HG02678 (cell line): ENCODE data around the gene PHYHD1.
A peak's percentile ranks its signal among the peaks of the same experiment; 100 is the strongest.

Experiments
- ATAC-seq: cut with Tn5 transposase; IDR thresholded peaks from one replicate; pipeline ENCODE4 v1.9.1; 2021; ENCODE audit warnings: mild to moderate bottlenecking, moderate library complexity; ENCODE audit not compliant: unreplicated experiment

The PHYHD1 gene

DNA sequence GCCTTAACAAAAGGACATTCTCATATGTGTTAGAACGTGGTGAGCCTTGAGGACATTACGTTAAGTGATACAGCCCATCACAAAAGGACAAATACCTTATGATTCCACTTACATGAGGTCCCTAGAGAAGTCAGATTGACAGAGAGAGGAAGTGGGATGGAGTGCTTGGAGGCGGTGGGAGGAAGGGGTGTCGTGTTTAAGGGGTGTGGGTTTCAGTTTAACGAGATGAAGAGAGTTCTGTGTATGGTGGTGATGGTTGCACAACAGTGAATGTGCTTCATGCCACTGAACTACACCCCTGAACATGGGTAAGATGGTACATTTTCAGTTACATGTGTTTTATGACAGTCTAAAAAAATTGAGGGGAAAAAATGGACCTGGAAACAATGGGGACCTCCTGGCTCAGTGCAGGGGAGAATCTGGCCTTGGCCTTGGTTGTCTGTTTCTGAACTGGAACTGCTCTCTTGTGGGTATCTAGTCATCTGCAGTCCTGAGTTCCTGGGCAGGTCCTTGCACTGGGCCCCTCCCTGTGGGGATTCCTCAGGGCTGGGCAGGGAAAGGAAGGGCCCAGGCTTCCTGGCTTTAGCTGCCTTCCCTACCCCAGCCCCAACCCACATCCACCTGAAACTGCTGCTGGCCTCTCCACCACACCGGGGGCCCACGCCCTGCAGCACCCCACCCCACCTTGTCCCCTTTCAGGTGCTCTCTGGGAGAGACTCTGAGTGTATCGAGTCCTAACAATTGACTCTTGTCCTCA, 21.0 kb upstream of the PHYHD1 start:
- ATAC-seq = no peak

DNA sequence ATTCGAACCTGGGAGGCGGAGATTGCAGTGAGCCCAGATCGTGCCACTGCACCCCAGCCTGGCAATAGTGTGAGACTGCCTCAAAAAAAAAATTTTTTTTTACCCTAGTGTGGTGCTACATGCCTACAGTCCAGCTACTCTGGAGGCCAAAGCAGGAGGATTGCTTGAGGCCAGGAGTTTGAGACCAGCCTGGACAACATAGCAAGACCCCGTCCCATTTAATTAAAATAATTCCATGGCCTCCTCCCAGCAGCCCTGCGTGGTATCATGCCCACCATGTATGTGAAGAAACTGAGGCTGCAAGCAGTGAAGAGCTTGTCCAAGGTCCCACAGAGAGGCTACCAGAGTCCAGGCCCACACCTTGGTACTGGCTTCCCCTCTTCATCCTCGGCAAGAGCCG, 19.4 kb upstream of the PHYHD1 start:
- no peak for ATAC-seq

DNA sequence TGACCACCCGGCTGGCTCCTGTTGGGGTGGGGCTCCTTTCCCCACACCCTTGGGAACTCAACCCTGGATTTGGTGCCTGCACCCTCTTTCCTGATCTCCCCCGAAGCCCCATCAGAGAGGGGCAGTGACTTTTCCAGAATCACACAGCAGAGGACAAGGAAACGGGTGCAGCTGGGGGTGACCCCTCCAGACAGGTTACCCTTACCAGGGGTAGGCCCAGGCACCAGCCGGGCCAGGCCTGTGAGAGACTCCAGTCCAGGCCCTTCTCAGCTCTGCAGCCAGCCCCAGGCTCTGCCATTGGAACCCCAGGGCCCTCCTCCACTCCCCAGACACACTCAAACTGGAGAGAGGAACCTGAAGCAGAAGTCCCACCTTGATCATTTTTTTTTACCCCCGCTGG, 19.0 kb upstream of the PHYHD1 start:
- no peak for ATAC-seq

DNA sequence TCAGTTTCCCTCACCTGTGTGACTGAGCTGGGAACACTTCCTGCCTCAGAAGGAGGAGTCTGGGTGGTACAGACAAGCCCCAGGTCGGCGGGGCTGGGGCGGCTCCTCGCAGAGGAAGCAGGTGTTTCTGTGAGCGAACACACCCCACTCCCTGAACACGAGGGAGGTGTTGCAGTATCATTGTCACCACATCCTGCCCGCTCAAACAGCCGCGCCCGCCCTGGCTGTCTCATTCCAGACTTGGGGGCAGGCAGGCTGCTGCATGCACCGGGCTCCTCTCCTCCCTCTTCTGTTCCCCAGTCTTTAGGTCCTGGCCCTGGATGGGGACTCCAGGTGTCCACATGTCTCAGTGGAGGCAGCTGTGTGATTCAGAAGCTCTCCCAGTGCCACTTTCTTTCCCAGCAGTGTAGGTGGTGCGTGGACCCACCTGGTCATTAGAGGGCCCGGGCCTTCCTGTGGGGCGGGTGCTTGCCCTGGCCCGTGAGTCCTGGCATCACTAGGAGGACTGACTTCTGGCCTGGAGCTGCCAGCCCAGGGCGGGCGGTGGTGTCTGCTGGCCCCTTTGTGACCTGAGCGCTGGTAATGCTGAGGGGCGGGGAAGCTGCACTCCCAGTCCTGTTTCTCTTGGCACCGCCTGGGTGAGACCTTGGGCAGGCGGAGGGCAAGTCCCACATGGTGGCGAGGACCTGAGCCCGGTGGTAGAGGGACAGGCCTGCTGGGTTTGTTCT, 18.3 kb upstream of the PHYHD1 start:
- peak; percentile 88 for ATAC-seq

DNA sequence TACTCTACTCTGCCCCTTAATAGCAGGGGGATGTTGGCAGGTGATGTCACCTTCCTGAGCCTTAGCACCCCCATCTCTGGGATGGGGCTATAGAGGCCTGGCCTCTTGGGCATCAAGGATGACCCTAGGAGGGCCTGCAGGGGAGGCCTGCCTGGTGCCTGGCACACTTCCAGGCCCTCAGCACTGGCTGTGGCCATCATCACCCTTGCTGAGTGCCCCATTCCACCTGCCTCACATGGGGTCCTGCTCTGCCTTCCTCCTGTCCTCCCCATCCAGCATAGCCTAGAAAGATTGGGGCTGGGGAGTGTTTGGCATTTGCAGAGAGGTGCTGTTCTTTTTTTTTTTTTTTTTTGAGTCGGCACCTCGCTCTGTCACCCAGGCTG, 17.7 kb upstream of the PHYHD1 start:
- no peak for ATAC-seq

DNA sequence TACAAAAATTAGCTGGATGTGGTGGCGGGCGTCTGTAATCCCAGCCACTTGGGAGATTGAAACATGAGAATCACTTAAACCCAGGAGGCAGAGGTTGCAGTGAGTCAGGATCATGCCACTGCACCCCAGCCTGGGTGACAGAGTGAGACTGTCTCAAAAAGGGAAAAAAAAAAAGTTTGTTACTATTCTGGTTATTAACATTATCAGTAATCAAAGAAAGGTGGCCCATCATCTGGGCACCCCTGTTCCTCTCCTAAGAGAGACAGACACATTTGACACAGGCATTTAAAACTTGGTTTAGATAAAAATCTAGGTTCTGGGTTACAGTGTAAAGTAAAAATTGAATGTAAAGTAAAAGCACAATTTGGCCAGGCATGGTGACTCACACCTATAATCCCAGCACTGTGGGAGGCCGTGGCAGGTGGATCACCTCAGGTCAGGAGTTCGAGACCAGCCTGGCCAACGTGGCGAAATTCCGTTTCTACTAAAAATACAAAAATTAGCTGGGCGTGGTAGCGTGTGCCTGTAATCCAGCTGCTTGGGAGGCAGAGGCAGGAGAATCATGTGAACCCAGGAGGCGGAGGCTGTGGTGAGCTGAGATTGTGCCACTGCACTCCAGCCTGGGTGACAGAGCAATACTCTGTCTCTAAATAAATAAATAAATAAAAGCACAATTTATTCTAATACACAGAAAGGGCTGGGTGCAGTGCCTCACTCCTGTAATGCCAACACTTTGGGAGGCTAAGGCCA, 16.7 kb upstream of the PHYHD1 start:
- no peak for ATAC-seq

DNA sequence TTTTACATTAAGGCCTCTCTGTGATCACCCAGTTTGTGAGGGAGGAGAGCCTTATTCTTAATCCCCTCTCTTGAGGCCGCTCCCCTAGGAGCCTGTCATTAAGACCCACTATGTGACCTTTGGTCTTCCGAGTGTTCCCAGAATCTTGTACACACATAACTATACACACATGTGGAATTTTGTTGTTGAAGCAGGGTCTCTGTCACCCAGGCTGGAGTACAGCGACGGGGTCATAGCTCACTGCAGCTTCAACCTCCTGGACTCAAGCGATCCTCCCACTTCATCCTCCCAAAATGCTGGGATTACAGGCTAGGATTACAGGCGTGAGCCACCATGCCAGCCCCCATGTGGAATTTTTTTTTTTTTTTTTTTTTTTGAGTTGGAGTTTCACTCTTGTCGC, 14.8 kb upstream of the PHYHD1 start:
- ATAC-seq = no peak

DNA sequence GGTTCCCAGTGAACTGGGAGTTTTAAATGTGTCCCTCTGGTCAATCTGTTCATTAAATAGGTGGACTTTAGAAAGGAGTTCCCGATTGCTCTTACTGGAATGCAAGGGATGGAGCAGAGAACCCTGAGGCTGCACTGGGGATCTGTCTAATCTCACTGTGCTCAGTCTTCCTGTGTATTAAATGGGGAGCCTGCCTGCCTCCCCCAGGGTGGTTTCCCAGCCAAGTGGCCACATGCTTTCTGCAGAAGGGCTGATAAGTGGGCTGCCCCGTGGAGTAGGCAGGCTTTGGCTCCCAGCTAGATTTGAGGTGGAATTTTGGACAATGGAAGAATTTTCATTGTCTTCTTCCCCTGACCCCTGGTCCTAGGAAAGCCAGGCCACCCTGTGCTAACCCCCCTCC, 14.0 kb upstream of the PHYHD1 start:
- ATAC-seq = no peak

DNA sequence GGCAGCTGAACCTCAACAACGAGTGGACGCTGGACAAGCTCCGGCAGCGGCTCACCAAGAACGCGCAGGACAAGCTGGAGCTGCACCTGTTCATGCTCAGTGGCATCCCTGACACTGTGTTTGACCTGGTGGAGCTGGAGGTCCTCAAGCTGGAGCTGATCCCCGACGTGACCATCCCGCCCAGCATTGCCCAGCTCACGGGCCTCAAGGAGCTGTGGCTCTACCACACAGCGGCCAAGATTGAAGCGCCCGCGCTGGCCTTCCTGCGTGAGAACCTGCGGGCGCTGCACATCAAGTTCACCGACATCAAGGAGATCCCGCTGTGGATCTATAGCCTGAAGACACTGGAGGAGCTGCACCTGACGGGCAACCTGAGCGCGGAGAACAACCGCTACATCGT, 12.4 kb upstream of the PHYHD1 start:
- no peak for ATAC-seq

DNA sequence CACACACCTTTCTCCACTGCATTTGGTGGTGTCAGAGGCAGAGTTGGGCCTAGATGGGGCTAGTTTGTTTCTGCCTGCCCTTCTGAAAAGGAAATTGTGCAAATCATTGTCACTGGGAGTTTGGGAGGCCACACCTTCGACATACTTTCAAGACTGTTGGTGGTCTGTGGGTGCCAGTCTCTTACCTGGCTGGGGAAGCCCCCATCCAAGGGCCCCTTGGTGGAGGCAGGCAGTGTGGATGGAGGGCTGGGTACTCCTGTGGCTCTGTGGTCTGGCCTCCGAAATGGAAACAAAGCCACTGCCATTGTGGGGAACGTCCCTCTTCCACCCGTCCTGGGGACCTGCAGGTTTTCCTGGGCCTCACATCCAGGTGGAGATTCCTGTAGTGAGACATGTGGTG, 10.9 kb upstream of the PHYHD1 start:
- ATAC-seq = no peak

DNA sequence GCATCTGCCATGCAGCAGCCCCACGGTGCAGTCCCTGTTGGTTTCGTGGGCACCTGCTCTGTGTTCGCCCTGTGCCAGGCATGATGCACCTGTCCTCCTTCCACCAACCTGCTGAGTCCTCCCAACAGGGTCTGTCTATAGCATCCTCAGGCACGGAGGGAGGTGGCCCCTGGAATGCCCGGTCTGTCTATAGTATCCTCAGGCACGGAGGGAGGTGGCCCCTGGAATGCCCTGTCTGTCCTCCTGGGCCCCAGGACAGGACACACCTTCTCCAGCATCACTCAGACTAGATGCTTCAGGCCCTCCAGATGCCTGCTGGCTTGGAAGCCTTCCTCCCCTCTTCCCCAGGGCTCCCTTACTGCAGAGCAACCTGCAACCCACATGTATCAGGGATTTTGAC, 9.9 kb upstream of the PHYHD1 start:
- no peak for ATAC-seq

DNA sequence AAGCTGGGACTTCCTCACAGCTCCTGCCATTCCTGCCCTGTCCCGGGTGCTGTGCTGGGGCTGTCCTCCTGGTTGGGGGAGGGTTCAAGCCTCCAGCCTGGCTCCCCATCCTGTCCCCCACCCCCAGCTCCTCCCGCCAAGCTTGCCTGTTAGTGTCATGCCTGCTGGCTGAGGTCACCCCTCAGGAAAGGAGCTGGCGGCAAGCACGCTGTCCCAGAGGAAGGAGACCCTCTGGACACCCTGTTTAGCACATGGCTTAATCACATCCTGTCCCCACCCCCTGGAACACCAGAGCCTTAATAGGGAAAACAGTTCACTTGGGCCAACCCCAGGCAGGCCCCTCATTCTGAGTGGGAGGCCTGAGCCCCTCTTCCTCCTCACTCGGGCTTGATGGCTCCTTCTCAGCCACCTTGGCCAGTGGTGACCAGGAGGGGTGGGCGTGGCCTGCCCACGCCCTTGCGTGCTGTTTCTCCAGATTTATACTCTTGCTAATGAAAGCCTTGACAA, 9.2 kb upstream of the PHYHD1 start:
- no peak for ATAC-seq

DNA sequence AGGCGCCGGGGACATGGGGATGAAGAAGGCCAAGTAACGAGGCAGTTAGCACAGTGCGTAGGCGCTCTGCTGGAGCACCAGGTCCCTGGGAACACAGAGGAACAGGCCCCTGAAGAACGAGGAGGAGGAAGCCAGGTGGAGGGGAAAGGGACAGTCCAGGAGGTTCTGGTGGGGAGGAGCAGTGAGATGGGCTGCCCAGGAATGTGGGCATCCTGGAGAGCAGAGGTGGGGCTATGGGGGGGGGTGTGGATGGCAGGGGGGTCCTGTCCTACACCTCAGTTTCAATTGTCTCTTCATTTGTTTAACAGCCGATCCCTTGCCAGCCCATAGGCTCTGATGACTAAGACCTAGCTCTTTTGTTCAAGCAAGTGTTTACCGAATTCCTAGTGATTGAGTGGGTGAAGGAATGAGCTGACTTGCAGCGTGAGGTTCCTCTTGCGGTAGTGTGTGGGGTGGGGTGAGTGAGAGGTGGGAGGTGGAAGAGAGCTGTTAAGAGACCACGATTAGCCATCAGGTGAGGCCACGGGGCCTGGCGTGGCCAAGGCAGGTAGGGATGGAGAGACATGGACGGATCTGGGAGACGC, 8.4 kb upstream of the PHYHD1 start:
- ATAC-seq = no peak

DNA sequence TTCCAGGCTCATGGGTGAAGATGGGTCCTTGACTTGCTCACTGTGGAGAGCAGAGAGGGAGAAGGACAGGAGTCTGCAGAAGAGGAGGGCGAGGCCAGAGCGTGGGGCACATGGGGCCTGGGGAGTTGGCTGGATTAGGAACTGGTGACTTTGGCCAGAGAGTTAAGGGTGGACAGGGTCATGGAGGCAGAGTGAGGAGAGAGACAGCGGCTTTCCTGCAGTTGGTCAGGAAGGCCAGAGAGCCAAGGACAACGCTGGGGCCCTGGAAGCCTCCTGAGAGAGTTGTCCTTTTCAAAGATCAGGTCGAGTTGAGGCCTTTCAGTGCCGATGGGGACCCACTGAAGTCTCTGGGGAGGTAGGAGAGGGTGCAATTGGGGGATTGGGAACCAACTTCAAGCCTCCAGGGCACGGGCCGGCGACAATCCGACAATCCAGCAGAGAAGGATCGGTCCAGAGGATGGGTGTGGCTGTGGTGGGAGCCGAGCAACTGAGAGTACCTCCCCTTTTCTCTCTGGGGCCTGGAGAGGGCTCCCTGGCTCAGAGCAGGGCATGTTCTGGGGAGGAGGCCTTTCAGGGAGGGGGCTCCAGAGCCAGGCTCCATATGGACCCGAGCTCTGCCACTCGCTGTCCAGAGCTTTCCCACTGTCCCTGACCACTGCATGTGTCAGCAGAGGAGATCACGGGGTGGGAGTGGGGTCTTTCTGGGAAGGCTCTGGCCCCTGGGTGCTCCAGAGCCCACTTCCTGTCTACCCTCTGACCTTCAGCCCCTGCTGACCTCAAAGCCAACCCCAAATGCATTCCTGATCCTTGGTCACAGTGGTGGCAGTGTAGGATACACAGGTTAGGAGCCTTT, 7.5 kb upstream of the PHYHD1 start:
- no peak for ATAC-seq

DNA sequence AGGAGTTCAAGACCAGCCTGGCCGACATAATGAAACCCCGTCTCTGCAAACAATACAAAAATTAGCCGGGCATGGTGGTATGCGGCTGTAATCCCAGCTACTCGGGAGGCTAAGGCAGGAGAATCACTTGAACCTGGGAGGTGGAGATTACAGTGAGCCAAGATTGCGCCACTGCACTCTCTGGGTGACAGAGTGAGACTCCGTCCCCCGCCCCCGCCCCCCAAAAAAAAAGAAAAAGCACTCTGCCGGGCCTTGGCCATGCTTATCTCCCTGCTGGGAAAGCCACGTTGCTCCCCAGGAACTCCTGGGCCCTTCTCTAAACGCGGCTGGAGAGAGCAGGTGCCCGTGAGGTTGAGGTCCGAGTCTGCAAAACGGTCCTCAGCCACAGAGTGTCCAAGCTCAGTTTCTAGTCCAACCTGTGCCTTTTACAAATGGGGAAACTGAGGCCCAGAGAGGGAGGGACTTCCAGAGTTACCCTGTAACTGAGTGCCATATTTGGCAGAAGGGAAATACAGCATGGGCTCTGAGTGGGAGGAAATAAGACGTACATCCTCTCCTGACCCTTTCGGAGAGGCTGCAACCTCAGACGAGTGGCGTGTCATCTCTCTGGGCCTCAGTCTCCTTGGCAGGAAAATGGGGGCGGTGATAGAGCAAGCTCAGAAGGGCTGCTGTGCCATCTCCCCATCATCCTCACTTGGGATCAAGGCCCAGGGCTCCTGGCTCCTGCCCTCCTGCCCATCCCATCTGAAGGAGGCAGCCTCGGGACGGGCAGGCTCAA, 6.6 kb upstream of the PHYHD1 start:
- no peak for ATAC-seq

DNA sequence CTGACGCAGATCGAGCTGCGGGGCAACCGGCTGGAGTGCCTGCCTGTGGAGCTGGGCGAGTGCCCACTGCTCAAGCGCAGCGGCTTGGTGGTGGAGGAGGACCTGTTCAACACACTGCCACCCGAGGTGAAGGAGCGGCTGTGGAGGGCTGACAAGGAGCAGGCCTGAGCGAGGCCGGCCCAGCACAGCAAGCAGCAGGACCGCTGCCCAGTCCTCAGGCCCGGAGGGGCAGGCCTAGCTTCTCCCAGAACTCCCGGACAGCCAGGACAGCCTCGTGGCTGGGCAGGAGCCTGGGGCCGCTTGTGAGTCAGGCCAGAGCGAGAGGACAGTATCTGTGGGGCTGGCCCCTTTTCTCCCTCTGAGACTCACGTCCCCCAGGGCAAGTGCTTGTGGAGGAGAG, 4.6 kb upstream of the PHYHD1 start:
- ATAC-seq = no peak

DNA sequence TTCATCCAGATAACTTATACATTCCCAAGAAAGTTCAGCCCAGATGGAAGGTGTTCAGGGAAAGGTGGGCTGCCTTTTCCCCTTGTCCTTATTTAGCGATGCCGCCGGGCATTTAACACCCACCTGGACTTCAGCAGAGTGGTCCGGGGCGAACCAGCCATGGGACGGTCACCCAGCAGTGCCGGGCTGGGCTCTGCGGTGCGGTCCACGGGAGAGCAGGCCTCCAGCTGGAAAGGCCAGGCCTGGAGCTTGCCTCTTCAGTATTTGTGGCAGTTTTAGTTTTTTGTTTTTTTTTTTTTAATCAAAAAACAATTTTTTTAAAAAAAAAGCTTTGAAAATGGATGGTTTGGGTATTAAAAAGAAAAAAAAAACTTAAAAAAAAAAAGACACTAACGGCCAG, 4.0 kb upstream of the PHYHD1 start:
- no peak for ATAC-seq

DNA sequence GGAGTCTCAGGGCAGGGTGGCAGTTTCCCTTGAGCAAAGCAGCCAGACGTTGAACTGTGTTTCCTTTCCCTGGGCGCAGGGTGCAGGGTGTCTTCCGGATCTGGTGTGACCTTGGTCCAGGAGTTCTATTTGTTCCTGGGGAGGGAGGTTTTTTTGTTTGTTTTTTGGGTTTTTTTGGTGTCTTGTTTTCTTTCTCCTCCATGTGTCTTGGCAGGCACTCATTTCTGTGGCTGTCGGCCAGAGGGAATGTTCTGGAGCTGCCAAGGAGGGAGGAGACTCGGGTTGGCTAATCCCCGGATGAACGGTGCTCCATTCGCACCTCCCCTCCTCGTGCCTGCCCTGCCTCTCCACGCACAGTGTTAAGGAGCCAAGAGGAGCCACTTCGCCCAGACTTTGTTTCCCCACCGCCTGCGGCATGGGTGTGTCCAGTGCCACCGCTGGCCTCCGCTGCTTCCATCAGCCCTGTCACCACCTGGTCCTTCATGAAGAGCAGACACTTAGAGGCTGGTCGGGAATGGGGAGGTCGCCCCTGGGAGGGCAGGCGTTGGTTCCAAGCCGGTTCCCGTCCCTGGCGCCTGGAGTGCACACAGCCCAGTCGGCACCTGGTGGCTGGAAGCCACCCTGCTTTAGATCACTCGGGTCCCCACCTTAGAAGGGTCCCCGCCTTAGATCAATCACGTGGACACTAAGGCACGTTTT, 3.5 kb upstream of the PHYHD1 start:
- ATAC-seq = no peak

DNA sequence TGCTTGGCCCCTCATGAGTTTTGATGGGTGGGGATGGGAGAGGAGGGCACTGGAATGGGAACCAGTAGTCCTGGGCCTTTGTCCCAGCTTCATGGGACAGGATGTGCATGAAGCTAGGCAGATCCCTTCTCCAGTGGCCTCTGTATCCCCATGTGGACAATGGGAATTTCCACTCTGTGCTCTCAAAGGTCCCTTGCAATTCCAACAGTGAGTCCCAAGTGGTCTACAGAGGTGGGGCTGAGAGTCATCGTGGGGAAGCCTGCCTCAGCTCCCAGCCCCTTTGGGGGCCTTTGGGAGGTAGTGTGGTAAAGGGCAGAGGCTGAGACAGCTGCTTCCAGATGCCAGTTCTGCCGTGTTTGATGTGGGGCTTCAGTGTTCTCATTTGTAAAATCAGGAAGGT, 1.9 kb upstream of the PHYHD1 start:
- no peak for ATAC-seq
